Peyer's patch (tissue), 4 donors: ENCODE data around the gene SLC4A1AP.

Experiments used
- POLR2A ChIP-seq, 2 donors: fragments of 450-650 bp; IDR thresholded peaks; one replicate each; pipeline ENCODE4 v1.5.1; 2017; ENCODE audit warnings: antibody characterized with exemption in 2 of 2, mild to moderate bottlenecking in 2 of 2, moderate library complexity in 2 of 2
- TF ChIP-seq, protein P1 (sequence below), 6 experiments: fragments of 450-650 bp in 4 of 6; fragments of 200-600 bp in 2 of 6; sonication (generic) in 1 of 6; IDR thresholded peaks; one replicate each; pipeline ENCODE4 v1.5.1; 2017 to 2019; ENCODE audit warnings: antibody characterized with exemption in 6 of 6, mild to moderate bottlenecking in 3 of 6, moderate library complexity in 1 of 6

DNA sequence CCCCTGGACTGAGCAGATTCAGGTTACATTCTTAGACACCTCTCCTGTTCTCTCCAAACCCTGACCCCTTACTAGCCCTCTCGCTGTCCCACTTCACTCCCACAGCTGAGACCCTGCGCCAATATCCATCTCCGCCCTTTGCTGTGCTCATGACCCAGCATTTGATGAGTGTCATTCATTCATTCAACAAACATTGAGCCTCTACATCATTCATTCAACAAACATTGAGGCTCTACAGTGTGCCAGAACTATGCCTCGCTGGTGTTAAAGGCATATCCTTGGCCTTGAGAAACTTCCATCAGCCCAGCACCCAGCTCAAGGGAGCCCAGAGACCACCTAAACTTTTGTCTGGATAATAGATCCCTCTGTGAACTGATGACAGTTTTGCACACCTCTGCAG lies 65.9 kb downstream of the SLC4A1AP start:
- TF ChIP-seq, protein P1, sequence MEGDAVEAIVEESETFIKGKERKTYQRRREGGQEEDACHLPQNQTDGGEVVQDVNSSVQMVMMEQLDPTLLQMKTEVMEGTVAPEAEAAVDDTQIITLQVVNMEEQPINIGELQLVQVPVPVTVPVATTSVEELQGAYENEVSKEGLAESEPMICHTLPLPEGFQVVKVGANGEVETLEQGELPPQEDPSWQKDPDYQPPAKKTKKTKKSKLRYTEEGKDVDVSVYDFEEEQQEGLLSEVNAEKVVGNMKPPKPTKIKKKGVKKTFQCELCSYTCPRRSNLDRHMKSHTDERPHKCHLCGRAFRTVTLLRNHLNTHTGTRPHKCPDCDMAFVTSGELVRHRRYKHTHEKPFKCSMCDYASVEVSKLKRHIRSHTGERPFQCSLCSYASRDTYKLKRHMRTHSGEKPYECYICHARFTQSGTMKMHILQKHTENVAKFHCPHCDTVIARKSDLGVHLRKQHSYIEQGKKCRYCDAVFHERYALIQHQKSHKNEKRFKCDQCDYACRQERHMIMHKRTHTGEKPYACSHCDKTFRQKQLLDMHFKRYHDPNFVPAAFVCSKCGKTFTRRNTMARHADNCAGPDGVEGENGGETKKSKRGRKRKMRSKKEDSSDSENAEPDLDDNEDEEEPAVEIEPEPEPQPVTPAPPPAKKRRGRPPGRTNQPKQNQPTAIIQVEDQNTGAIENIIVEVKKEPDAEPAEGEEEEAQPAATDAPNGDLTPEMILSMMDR (IDR thresholded peaks at IDR 0.05): no peak
- no peak for TF ChIP-seq POLR2A (IDR thresholded peaks at IDR 0.05)
